ENCODE results near the gene ELMO2.

The ELMO2 gene

GRCh38 chr20:46334303-46334904 lies 72.0 kb downstream of the ELMO2 start:
- no peak for DNase-seq (ENCODE audit: low read depth)
- TF ChIP-seq CTCF (IDR thresholded peaks at IDR 0.05; ENCODE audit: low read length, missing control alignments) = no peak
- no peak overlapping the region for H3K4me3 ChIP-seq (replicated peaks; ENCODE audit: low read depth, low read length)

GRCh38 chr20:46333161-46333991 lies 73.0 kb downstream of the ELMO2 start:
- no peak for TF ChIP-seq CTCF (IDR thresholded peaks at IDR 0.05; ENCODE audit: low read length, missing control alignments)
- no peak for DNase-seq (ENCODE audit: low read depth)
- H3K4me3 ChIP-seq (replicated peaks; ENCODE audit: low read depth, low read length) = no peak overlapping the region

- no peak for DNase-seq (ENCODE audit: low read depth)
- no peak overlapping the region for H3K4me3 ChIP-seq (replicated peaks; ENCODE audit: low read depth, low read length)
- TF ChIP-seq CTCF (IDR thresholded peaks at IDR 0.05; ENCODE audit: low read length, missing control alignments) = no peak
Observed at GRCh38 chr20:46332373-46333160, 73.8 kb downstream of the ELMO2 start.

GRCh38 chr20:46331611-46332361 lies 74.6 kb downstream of the ELMO2 start:
- TF ChIP-seq CTCF (IDR thresholded peaks at IDR 0.05; ENCODE audit: low read length, missing control alignments) = no peak
- H3K4me3 ChIP-seq (replicated peaks; ENCODE audit: low read depth, low read length) = no peak overlapping the region

GRCh38 chr20:46330831-46331371 lies 75.5 kb downstream of the ELMO2 start:
- no peak for DNase-seq (ENCODE audit: low read depth)
- H3K4me3 ChIP-seq (replicated peaks; ENCODE audit: low read depth, low read length) = no peak overlapping the region
- TF ChIP-seq CTCF (IDR thresholded peaks at IDR 0.05; ENCODE audit: low read length, missing control alignments) = no peak

More at GRCh38 chr20:46331611-46332361, 74.6 kb downstream of the ELMO2 start:
- DNase-seq (ENCODE audit: low read depth) = no peak

GRCh38 chr20:46330072-46330763 lies 76.2 kb downstream of the ELMO2 start:
- no peak for DNase-seq (ENCODE audit: low read depth)
- no peak overlapping the region for H3K4me3 ChIP-seq (replicated peaks; ENCODE audit: low read depth, low read length)
- TF ChIP-seq CTCF (IDR thresholded peaks at IDR 0.05; ENCODE audit: low read length, missing control alignments) = no peak
